Measurements from ENCODE around the gene TRIP4.

TRIP4 gene

GRCh38 chr15:64348455-64348854 is 39.2 kb upstream of the TRIP4 start:
- no peak overlapping the region for H3K27ac Mint-ChIP-seq
- no peak for TF ChIP-seq CTCF (IDR thresholded peaks at IDR 0.05; ENCODE audit: unreplicated experiment in 3 of 3)
- no peaks in the 10 kb centered on the region for H3K9me3 Mint-ChIP-seq
- H3K4me1 Mint-ChIP-seq, result peaks cover 13% of the 10 kb centered on the region
- H3K36me3 Mint-ChIP-seq (ENCODE audit: low read depth), result peaks cover 16% of the 10 kb centered on the region
- peaks cover 4% of the 10 kb centered on the region for H3K27me3 Mint-ChIP-seq (ENCODE audit: low read depth)
- no peak overlapping the region for H3K4me3 Mint-ChIP-seq

- H3K4me1 Mint-ChIP-seq, result peaks cover 10% of the 10 kb centered on the region
- no peaks in the 10 kb centered on the region for H3K9me3 Mint-ChIP-seq
- no peak overlapping the region for H3K4me3 Mint-ChIP-seq
- H3K36me3 Mint-ChIP-seq (ENCODE audit: low read depth), result peaks cover 16% of the 10 kb centered on the region
- no peak for TF ChIP-seq CTCF (IDR thresholded peaks at IDR 0.05; ENCODE audit: unreplicated experiment in 3 of 3)
- H3K27ac Mint-ChIP-seq, result peak overlapping the region in 1 of 3 experiments; percentile 73
- peaks cover 4% of the 10 kb centered on the region for H3K27me3 Mint-ChIP-seq (ENCODE audit: low read depth)
Observed at GRCh38 chr15:64349375-64349774, 38.3 kb upstream of the TRIP4 start.

- Mint-ChIP-seq H3K9me3 (no peaks in the 10 kb centered on the region), H3K36me3 (ENCODE audit: low read depth) (peaks cover 16% of the 10 kb centered on the region), H3K4me1 (peaks cover 17% of the 10 kb centered on the region), H3K27ac (peak overlapping the region in 1 of 3 experiments; percentile 4), H3K4me3 (no peak overlapping the region), H3K27me3 (ENCODE audit: low read depth) (peaks cover 4% of the 10 kb centered on the region)
- TF ChIP-seq CTCF (IDR thresholded peaks at IDR 0.05; ENCODE audit: unreplicated experiment in 3 of 3), result no peak
Observed at GRCh38 chr15:64351265-64351664, 36.4 kb upstream of the TRIP4 start.

- Mint-ChIP-seq H3K27me3 (ENCODE audit: low read depth) (peaks cover 4% of the 10 kb centered on the region), H3K4me1 (peaks cover 17% of the 10 kb centered on the region), H3K27ac (peak overlapping the region; percentile 48 to 94 (median 93)), H3K9me3 (no peaks in the 10 kb centered on the region), H3K4me3 (peak overlapping the region; percentile 88 to 98 (median 93)), H3K36me3 (ENCODE audit: low read depth) (no peaks in the 10 kb centered on the region)
- no peak for TF ChIP-seq CTCF (IDR thresholded peaks at IDR 0.05; ENCODE audit: unreplicated experiment in 3 of 3)
Observed at GRCh38 chr15:64354688-64355344, 32.8 kb upstream of the TRIP4 start.

- Mint-ChIP-seq H3K27me3 (ENCODE audit: low read depth) (peaks cover 4% of the 10 kb centered on the region), H3K4me3 (peak overlapping the region; percentile 88 to 98 (median 93)), H3K36me3 (ENCODE audit: low read depth) (no peaks in the 10 kb centered on the region), H3K9me3 (no peaks in the 10 kb centered on the region), H3K27ac (peak overlapping the region; percentile 48 to 94 (median 93)), H3K4me1 (peaks cover 17% of the 10 kb centered on the region)
- no peak for TF ChIP-seq CTCF (IDR thresholded peaks at IDR 0.05; ENCODE audit: unreplicated experiment in 3 of 3)
Observed at GRCh38 chr15:64355348-64355943, 32.2 kb upstream of the TRIP4 start.

Data from nephron (organoid).